ENCODE data around the gene RNASE3. TPM values are rescaled to one million over a fixed set of nuclear protein-coding genes. Genes with fewer than 3 reads are reported as not detected.

The RNASE3 gene
- total RNA-seq, 1 experiment from 2014 or later, result not detected

- H3K9ac ChIP-seq (ENCODE audit: low read length), result no peak overlapping the region
- H2AFZ ChIP-seq (ENCODE audit: low read depth, low read length, poor library complexity, severe bottlenecking), result peak overlapping the region; percentile 47
- H4K20me1 ChIP-seq (ENCODE audit: insufficient read depth), result no peaks in the 10 kb centered on the region
- no peaks in the 10 kb centered on the region for H3K79me2 ChIP-seq (ENCODE audit: insufficient read depth, low read length)
- TF ChIP-seq RAD21 (IDR thresholded peaks at IDR 0.05; ENCODE audit: low read depth), result peak; percentile 86
- peak; percentile 45 for TF ChIP-seq REST (IDR thresholded peaks at IDR 0.05; ENCODE audit: low read depth)
- TF ChIP-seq MAX (IDR thresholded peaks at IDR 0.05), result no peak
- no peak for TF ChIP-seq SRF (IDR thresholded peaks at IDR 0.05; ENCODE audit: low read depth)
- no peak for TF ChIP-seq ZBTB33 (IDR thresholded peaks at IDR 0.05; ENCODE audit: extremely low read depth, insufficient replicate concordance, low read length)
- TF ChIP-seq CTCF (IDR thresholded peaks at IDR 0.05 in 2 of 3, conservative IDR thresholded peaks at IDR 0.05 in 1 of 3; ENCODE audit: borderline replicate concordance in 1 of 3, insufficient read depth in 1 of 3, low read depth in 2 of 3, low read length in 2 of 3), result peak; percentile 69 to 90 (median 79)
- ChIA-PET CTCF (interaction anchor here (0.7 to 2.1 kb wide), 13 partner anchors 11 to 1563 kb away, joined by 3 to 15 read pairs (median 5); no protein-coding TSS in a partner anchor), POLR2A (no interaction called here), RAD21 (ENCODE audit: low non-redundant PET in 1 of 2, low total read pairs in 2 of 2, uncharacterized antibody in 2 of 2, unreplicated experiment in 2 of 2) (interaction anchor here (1.0 to 1.4 kb wide), 2 partner anchors 19 to 159 kb away, joined by 4 to 6 read pairs; no protein-coding TSS in a partner anchor)
- H3K4me3 ChIP-seq (replicated peaks in 1 of 2; ENCODE audit: low read depth in 1 of 2, low read length in 2 of 2), result no peak overlapping the region
- H3K36me3 ChIP-seq (ENCODE audit: control insufficient read depth in 1 of 2, insufficient read depth in 2 of 2, low read length in 2 of 2), result no peaks in the 10 kb centered on the region
- peak; percentile 73 for DNase-seq (ENCODE audit: low read depth, low spot score)
- ATAC-seq, result peak; percentile 96
- intact Hi-C loops (cut with micrococcal nuclease), result loop anchor here (1.0 to 10.0 kb wide), 4 partner anchors 19 to 249 kb away; partner anchors contain the start of gene TMEM253
- BruUV-seq (replicated peaks), result no TSS peak
- H3K27ac ChIP-seq (ENCODE audit: low read depth, low read length), result no peak overlapping the region
- peaks cover 3 to 5% of the 10 kb centered on the region in 2 experiments; a peak in 2 of 4 replicates for H3K4me1 ChIP-seq (ENCODE audit: control insufficient read depth in 1 of 2, insufficient read depth in 2 of 2, low read length in 2 of 2)
- H3K9me2 ChIP-seq (ENCODE audit: insufficient read depth), result no peaks in the 10 kb centered on the region
- peaks cover 16% of the 10 kb centered on the region; the same call in 1 of the 2 replicates for H3K27me3 ChIP-seq (ENCODE audit: insufficient read depth, low read length)
- peak overlapping the region; percentile 23 for H3K4me2 ChIP-seq (ENCODE audit: low read length)
- H3K9me3 ChIP-seq (ENCODE audit: control insufficient read depth in 1 of 2, insufficient read depth in 1 of 2, low read depth in 1 of 2, low read length in 2 of 2), result no peaks in the 10 kb centered on the region
Measured at GRCh38 chr14:20855652-20856291, 35.4 kb upstream of the RNASE3 start.

Measured in HCT116 (cell line).